ENCODE measurements around the gene PAQR8. TPM values are rescaled to one million over a fixed set of nuclear protein-coding genes. Genes with fewer than 3 reads are reported as not detected.
"Not testable (repeated sequence)": the region's sequence is repeated elsewhere in the genome, so short reads cannot be mapped to it uniquely, and the experiment has no call there.

The PAQR8 gene
- polyA plus RNA-seq, 1 donor = 36.1 TPM

- Histone ChIP-seq H3K27ac (ENCODE audit: low read length) (no peak overlapping the region), H3K4me1 (ENCODE audit: control insufficient read depth, insufficient read depth, low read length) (peaks cover 30% of the 10 kb centered on the region)
- 100% methylated on average over 1 of the region's 4 CpGs for WGBS (ENCODE audit: insufficient coverage, low lambda C conversion rate)
These were observed 12.3 kb downstream of the PAQR8 start for GRCh38 chr6:52374247-52374646.

GRCh38 chr6:52375780-52376556 lies 14.0 kb downstream of the PAQR8 start:
- peaks cover 14% of the 10 kb centered on the region for H3K36me3 ChIP-seq (ENCODE audit: control insufficient read depth, insufficient read depth, low read length)
- WGBS (ENCODE audit: insufficient coverage, low lambda C conversion rate) = no CpG with 5 or more reads among the region's 2 CpGs
- no peaks in the 10 kb centered on the region for H3K9me3 ChIP-seq (ENCODE audit: control insufficient read depth, low read depth, low read length)
- H3K4me3 ChIP-seq (ENCODE audit: low read length) = no peak overlapping the region
- H3K27me3 ChIP-seq (ENCODE audit: control insufficient read depth, insufficient read depth, low read length) = no peaks in the 10 kb centered on the region
- H3K4me1 ChIP-seq (ENCODE audit: control insufficient read depth, insufficient read depth, low read length) = peaks cover 20% of the 10 kb centered on the region
- no peak for DNase-seq
- no peak overlapping the region for H3K27ac ChIP-seq (ENCODE audit: low read length)

More at GRCh38 chr6:52374247-52374646, 12.3 kb downstream of the PAQR8 start:
- DNase-seq = no peak
- Histone ChIP-seq H3K36me3 (ENCODE audit: control insufficient read depth, insufficient read depth, low read length) (peaks cover 16% of the 10 kb centered on the region), H3K27me3 (ENCODE audit: control insufficient read depth, insufficient read depth, low read length) (no peaks in the 10 kb centered on the region), H3K9me3 (ENCODE audit: control insufficient read depth, low read depth, low read length) (no peaks in the 10 kb centered on the region), H3K4me3 (ENCODE audit: low read length) (no peak overlapping the region)

DNA sequence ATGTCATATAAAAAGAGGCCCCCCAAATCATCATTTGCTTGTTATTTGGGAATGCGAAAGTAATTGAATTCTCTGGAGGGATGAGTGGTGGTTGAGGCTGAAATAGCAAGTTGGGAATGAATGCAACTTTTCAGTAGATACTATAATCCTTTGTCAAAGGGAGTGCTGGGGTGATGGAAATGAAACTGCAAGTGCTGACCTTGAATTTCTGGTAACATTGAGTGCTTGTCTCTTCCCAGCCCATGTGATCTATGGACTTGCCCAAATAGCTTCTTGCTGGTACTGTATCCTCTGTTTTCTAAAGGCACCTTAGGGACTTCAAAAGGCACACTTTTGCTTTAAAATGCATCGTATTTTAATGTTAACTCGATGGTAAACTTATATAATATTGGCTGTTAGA lies 14.8 kb downstream of the PAQR8 start:
- peaks cover 16% of the 10 kb centered on the region for H3K36me3 ChIP-seq (ENCODE audit: control insufficient read depth, insufficient read depth, low read length)
- no peak overlapping the region for H3K27ac ChIP-seq (ENCODE audit: low read length)
- no peak for DNase-seq
- WGBS (ENCODE audit: insufficient coverage, low lambda C conversion rate) = 82% methylated on average over 2 of the region's 3 CpGs
- no peaks in the 10 kb centered on the region for H3K9me3 ChIP-seq (ENCODE audit: control insufficient read depth, low read depth, low read length)
- H3K4me3 ChIP-seq (ENCODE audit: low read length) = no peak overlapping the region
- no peaks in the 10 kb centered on the region for H3K27me3 ChIP-seq (ENCODE audit: control insufficient read depth, insufficient read depth, low read length)
- H3K4me1 ChIP-seq (ENCODE audit: control insufficient read depth, insufficient read depth, low read length) = peaks cover 16% of the 10 kb centered on the region

- peaks cover 19% of the 10 kb centered on the region for H3K36me3 ChIP-seq (ENCODE audit: control insufficient read depth, insufficient read depth, low read length)
- H3K4me1 ChIP-seq (ENCODE audit: control insufficient read depth, insufficient read depth, low read length) = peaks cover 10% of the 10 kb centered on the region
- 36% methylated on average over 1 of the region's 3 CpGs for WGBS (ENCODE audit: insufficient coverage, low lambda C conversion rate)
- no peaks in the 10 kb centered on the region for H3K27me3 ChIP-seq (ENCODE audit: control insufficient read depth, insufficient read depth, low read length)
- H3K4me3 ChIP-seq (ENCODE audit: low read length) = no peak overlapping the region
- no peak overlapping the region for H3K27ac ChIP-seq (ENCODE audit: low read length)
- no peak for DNase-seq
- H3K9me3 ChIP-seq (ENCODE audit: control insufficient read depth, low read depth, low read length) = no peaks in the 10 kb centered on the region
These were observed 15.7 kb downstream of the PAQR8 start for GRCh38 chr6:52377538-52378221.

GRCh38 chr6:52381249-52381648 lies 19.3 kb downstream of the PAQR8 start:
- no peak overlapping the region for H3K27ac ChIP-seq (ENCODE audit: low read length)
- WGBS (ENCODE audit: insufficient coverage, low lambda C conversion rate) = no CpG with 5 or more reads among the region's 4 CpGs
- H3K4me3 ChIP-seq (ENCODE audit: low read length) = no peak overlapping the region
- H3K4me1 ChIP-seq (ENCODE audit: control insufficient read depth, insufficient read depth, low read length) = peaks cover 5% of the 10 kb centered on the region
- H3K27me3 ChIP-seq (ENCODE audit: control insufficient read depth, insufficient read depth, low read length) = no peaks in the 10 kb centered on the region
- H3K9me3 ChIP-seq (ENCODE audit: control insufficient read depth, low read depth, low read length) = no peaks in the 10 kb centered on the region
- H3K36me3 ChIP-seq (ENCODE audit: control insufficient read depth, insufficient read depth, low read length) = peaks cover 6% of the 10 kb centered on the region
- DNase-seq = no peak

GRCh38 chr6:52384145-52384766 lies 22.3 kb downstream of the PAQR8 start:
- Histone ChIP-seq H3K36me3 (ENCODE audit: control insufficient read depth, insufficient read depth, low read length) (peaks cover 6% of the 10 kb centered on the region), H3K27me3 (ENCODE audit: control insufficient read depth, insufficient read depth, low read length) (no peaks in the 10 kb centered on the region), H3K4me1 (ENCODE audit: control insufficient read depth, insufficient read depth, low read length) (peaks cover 12% of the 10 kb centered on the region), H3K9me3 (ENCODE audit: control insufficient read depth, low read depth, low read length) (no peaks in the 10 kb centered on the region), H3K4me3 (ENCODE audit: low read length) (no peak overlapping the region), H3K27ac (ENCODE audit: low read length) (no peak overlapping the region)
- DNase-seq = no peak
- 80% methylated on average over 1 of the region's 2 CpGs for WGBS (ENCODE audit: insufficient coverage, low lambda C conversion rate)

DNA sequence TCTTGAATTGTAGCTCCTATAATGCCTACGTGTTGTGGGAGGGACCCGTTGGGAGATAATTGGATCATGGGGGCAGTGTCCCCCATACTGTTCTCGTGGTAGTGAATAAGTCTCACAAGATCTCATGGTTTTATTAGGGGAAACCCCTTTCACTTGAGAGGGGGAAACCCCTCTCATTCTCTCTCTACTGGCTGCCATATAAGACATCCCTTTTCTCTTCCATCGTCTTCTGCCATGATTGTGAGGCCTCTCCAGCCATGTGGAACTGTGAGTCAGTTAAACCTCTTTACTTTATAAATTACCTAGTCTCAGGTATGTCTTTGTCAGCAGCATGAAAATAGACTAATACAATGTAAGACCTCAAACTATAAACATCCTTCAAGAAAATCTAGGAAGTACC lies 23.1 kb downstream of the PAQR8 start:
- Histone ChIP-seq H3K4me3 (ENCODE audit: low read length) (no peak overlapping the region), H3K27me3 (ENCODE audit: control insufficient read depth, insufficient read depth, low read length) (no peaks in the 10 kb centered on the region), H3K9me3 (ENCODE audit: control insufficient read depth, low read depth, low read length) (no peaks in the 10 kb centered on the region), H3K4me1 (ENCODE audit: control insufficient read depth, insufficient read depth, low read length) (peaks cover 18% of the 10 kb centered on the region), H3K27ac (ENCODE audit: low read length) (no peak overlapping the region), H3K36me3 (ENCODE audit: control insufficient read depth, insufficient read depth, low read length) (peaks cover 6% of the 10 kb centered on the region)
- DNase-seq = no peak
- 100% methylated on average over 1 of the region's 4 CpGs for WGBS (ENCODE audit: insufficient coverage, low lambda C conversion rate)

GRCh38 chr6:52388119-52388518 lies 26.2 kb downstream of the PAQR8 start:
- H3K4me3 ChIP-seq (ENCODE audit: low read length); H3K27ac ChIP-seq (ENCODE audit: low read length); DNase-seq; H3K9me3 ChIP-seq (ENCODE audit: control insufficient read depth, low read depth, low read length); H3K36me3 ChIP-seq (ENCODE audit: control insufficient read depth, insufficient read depth, low read length); H3K27me3 ChIP-seq (ENCODE audit: control insufficient read depth, insufficient read depth, low read length): not testable (repeated sequence)
- WGBS (ENCODE audit: insufficient coverage, low lambda C conversion rate) = no CpG with 5 or more reads among the region's 4 CpGs
- H3K4me1 ChIP-seq (ENCODE audit: control insufficient read depth, insufficient read depth, low read length) = peaks cover 36% of the 10 kb centered on the region

DNA sequence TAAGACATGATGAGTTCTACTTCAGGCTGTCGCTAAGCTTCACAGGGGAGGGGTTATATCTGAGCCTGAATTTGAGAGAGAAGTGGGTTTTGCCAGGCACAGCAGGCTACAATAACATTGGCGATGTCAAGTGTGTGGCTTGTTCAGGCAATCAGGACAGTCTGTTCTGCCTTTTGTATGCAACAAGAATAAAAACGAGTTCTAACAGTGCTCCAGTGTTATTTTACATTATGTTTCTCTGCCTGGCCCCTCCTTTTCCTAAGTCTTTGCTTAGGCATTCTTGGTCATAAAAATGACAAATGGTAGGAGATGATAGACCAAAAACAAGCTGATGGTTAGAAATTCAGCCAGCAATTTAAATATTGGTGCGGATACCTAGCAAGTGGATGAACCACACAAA lies 26.8 kb downstream of the PAQR8 start:
- H3K9me3 ChIP-seq (ENCODE audit: control insufficient read depth, low read depth, low read length) = no peaks in the 10 kb centered on the region
- 80% methylated on average over 1 of the region's 4 CpGs for WGBS (ENCODE audit: insufficient coverage, low lambda C conversion rate)
- H3K27me3 ChIP-seq (ENCODE audit: control insufficient read depth, insufficient read depth, low read length) = no peaks in the 10 kb centered on the region
- peaks cover 2% of the 10 kb centered on the region for H3K36me3 ChIP-seq (ENCODE audit: control insufficient read depth, insufficient read depth, low read length)
- no peak for DNase-seq
- peaks cover 34% of the 10 kb centered on the region for H3K4me1 ChIP-seq (ENCODE audit: control insufficient read depth, insufficient read depth, low read length)
- H3K27ac ChIP-seq (ENCODE audit: low read length) = peak overlapping the region; percentile 84
- H3K4me3 ChIP-seq (ENCODE audit: low read length) = no peak overlapping the region

- Histone ChIP-seq H3K4me3 (ENCODE audit: low read length) (no peak overlapping the region), H3K27me3 (ENCODE audit: control insufficient read depth, insufficient read depth, low read length) (no peaks in the 10 kb centered on the region), H3K4me1 (ENCODE audit: control insufficient read depth, insufficient read depth, low read length) (peaks cover 34% of the 10 kb centered on the region), H3K36me3 (ENCODE audit: control insufficient read depth, insufficient read depth, low read length) (peaks cover 4% of the 10 kb centered on the region), H3K9me3 (ENCODE audit: control insufficient read depth, low read depth, low read length) (no peaks in the 10 kb centered on the region), H3K27ac (ENCODE audit: low read length) (peak overlapping the region; percentile 84)
- no CpG with 5 or more reads among the region's 1 CpG for WGBS (ENCODE audit: insufficient coverage, low lambda C conversion rate)
- no peak for DNase-seq
These were observed 27.3 kb downstream of the PAQR8 start for GRCh38 chr6:52389264-52389625.
